IMR-90 (cell line): Measurements from ENCODE around the gene BRME1. TPM values are rescaled to one million over a fixed set of nuclear protein-coding genes. Genes with fewer than 3 reads are reported as not detected.
A peak's percentile ranks its signal among the peaks of the same experiment; 100 is the strongest.

Source experiments
- ATAC-seq: fragments of 200-7000 bp; cut with Tn5 transposase; 2 replicates; pipeline ENCODE4 v1.9.1; 2020; ENCODE audit warnings: low read depth, mild to moderate bottlenecking, moderate library complexity
- BruUV-seq: library from RNA; stranded (reverse); fragments of 400-500 nt; replicated peaks from 2 replicates; lab custom pipeline; 2021; lab: Mats Ljungman, UMichigan
- CTCF ChIA-PET: fragments of 300-600 bp; formaldehyde crosslinking; extraction: SDS; loops from one replicate; lab custom pipeline; 2021; ENCODE audit warnings: antibody characterized with exemption; lab: Yijun Ruan, JAX
- POLR2A ChIA-PET: fragments of 300-600 bp; sonication (Branson Sonifier 250); formaldehyde crosslinking; loops from one replicate; lab custom pipeline; 2022; ENCODE audit warnings: antibody characterized with exemption; ENCODE audit not compliant: unreplicated experiment; lab: Charles Lee
- DNase-seq: peaks from one replicate; pipeline ENCODE4 v3.0.0; 2013
- H2AFZ ChIP-seq: replicated peaks from 2 replicates; pipeline ENCODE3; 2013; ENCODE audit warnings: low read length, mild to moderate bottlenecking; ENCODE audit not compliant: poor library complexity
- H2AK5ac ChIP-seq: 2 replicates; pipeline ENCODE4 v1.6.1; 2013; ENCODE audit warnings: low read depth, low read length, inconsistent platforms
- H2AK9ac ChIP-seq: replicated peaks from 2 replicates; pipeline ENCODE3; 2013; ENCODE audit warnings: mild to moderate bottlenecking, low read depth, low read length, moderate library complexity; ENCODE audit not compliant: poor library complexity
- H2BK120ac ChIP-seq: 2 replicates; pipeline ENCODE4 v1.6.1; 2013; ENCODE audit warnings: low read depth, low read length, inconsistent platforms
- H2BK15ac ChIP-seq: 3 replicates; pipeline ENCODE4 v1.6.1; 2013; ENCODE audit warnings: low read depth, low read length, inconsistent platforms
- H2BK20ac ChIP-seq: 2 replicates; pipeline ENCODE4 v1.6.1; 2013; ENCODE audit warnings: low read depth, mild to moderate bottlenecking, inconsistent platforms, low read length, moderate library complexity
- H2BK5ac ChIP-seq: 2 replicates; pipeline ENCODE4 v1.6.1; 2013; ENCODE audit warnings: mild to moderate bottlenecking, low read depth, low read length, inconsistent platforms; ENCODE audit not compliant: poor library complexity, severe bottlenecking
- H3K14ac ChIP-seq: replicated peaks from 2 replicates; pipeline ENCODE4 v1.6.1; 2013; ENCODE audit warnings: low read depth, low read length, inconsistent platforms
- H3K18ac ChIP-seq: 2 replicates; pipeline ENCODE4 v1.6.1; 2013; ENCODE audit warnings: low read depth, low read length, control low read depth
- H3K23ac ChIP-seq: 2 replicates; pipeline ENCODE4 v1.6.1; 2013; ENCODE audit warnings: low read depth, low read length, inconsistent platforms
- H3K27ac ChIP-seq: 2 replicates; pipeline ENCODE4 v1.5.1; 2013; ENCODE audit warnings: mild to moderate bottlenecking, control low read depth, low read length; ENCODE audit not compliant: insufficient read depth
- H3K27me3 ChIP-seq: 2 replicates; pipeline ENCODE4 v1.6.1; 2013; ENCODE audit warnings: low read length; ENCODE audit not compliant: control insufficient read depth, insufficient read depth
- H3K36me3 ChIP-seq: 2 replicates; pipeline ENCODE4 v1.6.1; 2013; ENCODE audit warnings: low read length, mixed read lengths; ENCODE audit not compliant: control insufficient read depth, insufficient read depth
- H3K4ac ChIP-seq: 2 replicates; pipeline ENCODE4 v1.6.1; 2013; ENCODE audit warnings: low read depth, low read length, inconsistent platforms
- H3K4me1 ChIP-seq: 2 replicates; pipeline ENCODE4 v1.6.1; 2013; ENCODE audit warnings: low read length, mixed read lengths; ENCODE audit not compliant: control insufficient read depth, insufficient read depth
- H3K4me2 ChIP-seq: 2 replicates; pipeline ENCODE4 v1.6.1; 2013; ENCODE audit warnings: low read depth, mild to moderate bottlenecking, control low read depth, low read length, moderate library complexity
- H3K4me3 ChIP-seq: 2 replicates; pipeline ENCODE4 v1.5.1; 2013; ENCODE audit warnings: low read depth, mild to moderate bottlenecking, control low read depth, low read length, moderate library complexity; ENCODE audit not compliant: insufficient read depth
- H3K56ac ChIP-seq: 2 replicates; pipeline ENCODE4 v1.6.1; 2013; ENCODE audit warnings: low read length, inconsistent platforms; ENCODE audit not compliant: insufficient read depth; ENCODE audit errors: extremely low read depth
- H3K79me1 ChIP-seq, 2 experiments: 2 replicates each; pipeline ENCODE4 v1.6.1; 2013; ENCODE audit warnings: low read length in 2 of 2, inconsistent platforms in 1 of 2, low read depth in 1 of 2
- H3K9ac ChIP-seq: 2 replicates; pipeline ENCODE4 v1.6.1; 2013; ENCODE audit warnings: low read depth, low read length, control low read depth
- H3K9me1 ChIP-seq: 2 replicates; pipeline ENCODE4 v1.6.1; 2013; ENCODE audit warnings: low read length, inconsistent platforms; ENCODE audit not compliant: insufficient read depth
- H3K9me3 ChIP-seq: 2 replicates; pipeline ENCODE4 v1.6.1; 2013; ENCODE audit warnings: low read length; ENCODE audit not compliant: control insufficient read depth, insufficient read depth
- H4K20me1 ChIP-seq: 2 replicates; pipeline ENCODE4 v1.6.1; 2013; ENCODE audit warnings: low read length, inconsistent platforms; ENCODE audit not compliant: insufficient read depth
- H4K5ac ChIP-seq: 2 replicates; pipeline ENCODE4 v1.6.1; 2013; ENCODE audit warnings: mild to moderate bottlenecking, low read depth, low read length, control low read depth
- H4K8ac ChIP-seq, 2 experiments: 2 replicates each; pipeline ENCODE4 v1.6.1; 2013; ENCODE audit warnings: low read depth in 2 of 2, low read length in 2 of 2, control low read depth in 1 of 2, inconsistent platforms in 1 of 2
- H4K91ac ChIP-seq: 2 replicates; pipeline ENCODE4 v1.6.1; 2013; ENCODE audit warnings: low read depth, low read length, inconsistent platforms; ENCODE audit not compliant: insufficient read depth
- CTCF ChIP-seq: conservative IDR thresholded peaks from 2 replicates; pipeline ENCODE4 v1.5.1; 2012; ENCODE audit warnings: mild to moderate bottlenecking, low read depth, low read length, improper control_type of control experiment
- ELK1 ChIP-seq: fragments of 150-350 bp; IDR thresholded peaks from 2 replicates; pipeline ENCODE4 v1.6.1; 2016; ENCODE audit warnings: low read depth, mild to moderate bottlenecking, low read length, moderate library complexity, borderline replicate concordance
- MAZ ChIP-seq: IDR thresholded peaks from 2 replicates; pipeline ENCODE4 v1.6.1; 2012; ENCODE audit warnings: low read depth, mild to moderate bottlenecking, low read length, improper control_type of control experiment, moderate library complexity, borderline replicate concordance
- MXI1 ChIP-seq: IDR thresholded peaks from 2 replicates; pipeline ENCODE4 v1.6.1; 2012; ENCODE audit warnings: low read depth, mild to moderate bottlenecking, low read length, moderate library complexity, borderline replicate concordance
- NFE2L2 ChIP-seq: fragments of 150-350 bp; IDR thresholded peaks from 2 replicates; pipeline ENCODE4 v1.6.1; 2016; ENCODE audit warnings: low read depth, mild to moderate bottlenecking, low read length
- RAD21 ChIP-seq: IDR thresholded peaks from 2 replicates; pipeline ENCODE4 v1.6.1; 2012; ENCODE audit warnings: low read length, improper control_type of control experiment
- RCOR1 ChIP-seq: IDR thresholded peaks from 2 replicates; pipeline ENCODE4 v1.6.1; 2012; ENCODE audit warnings: mild to moderate bottlenecking, low read length, improper control_type of control experiment; ENCODE audit not compliant: insufficient replicate concordance
- SMC3 ChIP-seq: fragments of 150-350 bp; IDR thresholded peaks from 2 replicates; pipeline ENCODE4 v1.6.1; 2016; ENCODE audit warnings: low read depth, mild to moderate bottlenecking, antibody characterized with exemption, low read length, moderate library complexity
- WGBS, 2 experiments: methylation state at CpG; one replicate each; pipeline versions ENCODE4 v1.1.5 to v1.1.7; 2013; ENCODE audit warnings: missing lambda C conversion rate in 2 of 2; ENCODE audit not compliant: insufficient read length in 1 of 2; ENCODE audit errors: extremely low coverage in 2 of 2; 5-methylcytosine and 5-hydroxymethylcytosine counted together
- dilution Hi-C: fragments of 300-500 bp; cut with HindIII; formaldehyde crosslinking; loops from one replicate; pipeline ENCODE4 v1.14.3; 2018; ENCODE audit warnings: low sequenced_read_pairs; ENCODE audit not compliant: unreplicated experiment
- in situ Hi-C: fragments of 300-500 bp; cut with MboI; formaldehyde crosslinking; loops from 3 replicates; pipeline ENCODE4 v1.14.3; 2019; ENCODE audit warnings: low sequenced_read_pairs, inconsistent platforms, mixed read lengths
- intact Hi-C: fragments of 100-400 bp; cut with micrococcal nuclease; formaldehyde crosslinking; loops from 2 replicates; pipeline ENCODE4 v1.10.0; 2022
- polyA plus RNA-seq, 3 experiments: library from polyadenylated mRNA; depleted of rRNA; stranded (reverse); fragments of >200 nt; gene quantifications; 2 replicates each; pipeline ENCODE4 v1.2.3, GENCODE V29; 2012; ENCODE audit warnings: low replicate concordance in 1 of 3
- total RNA-seq: library from RNA; depleted of rRNA; stranded (reverse); fragments of >200 nt; gene quantifications from 2 replicates; pipeline ENCODE4 v1.2.3, GENCODE V29; 2012

Gene BRME1
- total and polyA plus RNA-seq, 2 of the 4 experiments (the other 2 are of a cell fraction): 0.18 to 0.38 TPM

GRCh38 chr19:13952931-13953531, 47.1 kb upstream of the BRME1 start:
- BruUV-seq: no TSS peak
- H3K27me3 ChIP-seq: no peaks in the 10 kb centered on the region
- no peak overlapping the region for H4K5ac ChIP-seq
- H2AFZ ChIP-seq: peak overlapping the region; percentile 69
- no peak for TF ChIP-seq RCOR1
- no peak for TF ChIP-seq ELK1
- TF ChIP-seq NFE2L2: no peak
- TF ChIP-seq SMC3: no peak
- no peak for TF ChIP-seq MAZ
- TF ChIP-seq RAD21: peak; percentile 38
- peak; percentile 26; the same call in 1 of the 2 replicates for TF ChIP-seq CTCF
- no peak for TF ChIP-seq MXI1
- peak overlapping the region; percentile 45; the same call in 1 of the 2 replicates for H3K27ac ChIP-seq
- peak overlapping the region; percentile 95 for H2AK9ac ChIP-seq
- no peak overlapping the region for H2BK20ac ChIP-seq
- peak overlapping the region; percentile 83; the same call in 1 of the 2 replicates for H3K14ac ChIP-seq
- H2BK5ac ChIP-seq: no peak overlapping the region
- H3K4me1 ChIP-seq: peaks cover 3% of the 10 kb centered on the region; the same call in 1 of the 2 replicates
- H3K4me3 ChIP-seq: peak overlapping the region; percentile 60
- H3K36me3 ChIP-seq: peaks cover 25% of the 10 kb centered on the region
- in situ Hi-C loops: no loop called here
- H3K4ac ChIP-seq: peak overlapping the region; percentile 65
- peaks cover 13 to 31% of the 10 kb centered on the region in 2 experiments for H3K79me1 ChIP-seq
- intact Hi-C loops: loop anchor here (2.0 kb wide), 1 partner anchor 72 kb away; no protein-coding TSS in a partner anchor
- peak overlapping the region; percentile 74 for H2AK5ac ChIP-seq
- peak overlapping the region; percentile 93 for H3K4me2 ChIP-seq
- no peaks in the 10 kb centered on the region for H3K9me3 ChIP-seq
- ChIA-PET CTCF (interaction anchor here (1.1 to 2.4 kb wide), 2 partner anchors 9 to 15 kb away, joined by 3 to 8 read pairs; partner anchors contain the start of gene PODNL1), POLR2A (interaction anchor here (0.7 kb wide), 1 partner anchor 15 kb away, joined by 3 read pairs; the partner anchor contains the start of gene PODNL1)
- ATAC-seq: peak; percentile 27
- H3K56ac ChIP-seq: no peak overlapping the region
- WGBS, 2 experiments: 10% methylated on average over 2 of the region's 13 CpGs; no CpG with 5 or more reads in 1 of the 2 experiments
- peak overlapping the region; percentile 32; the same call in 1 of the 2 replicates for H4K91ac ChIP-seq
- H3K18ac ChIP-seq: no peak overlapping the region
- H2BK15ac ChIP-seq: no peak overlapping the region
- no peak overlapping the region for H2BK120ac ChIP-seq
- 0 out of 4 replicates have a peak overlapping the region, but pooled peaks of 1 of the 2 experiments have one; percentile 2 for H4K8ac ChIP-seq
- dilution Hi-C loops: no loop called here
- H3K9ac ChIP-seq: peak overlapping the region; percentile 70
- peak; percentile 39 for DNase-seq
- peaks cover 12% of the 10 kb centered on the region for H4K20me1 ChIP-seq
- H3K23ac ChIP-seq: peak overlapping the region; percentile 53; the same call in 1 of the 2 replicates
- H3K9me1 ChIP-seq: 0 out of 2 replicates have a peak, but pooled peaks cover 4% of the 10 kb centered on the region
